SK-N-SH (cell line): ENCODE data around the gene STRBP.

Source experiments
- CHD2 ChIP-seq: fragments of 150-350 bp; IDR thresholded peaks from 2 replicates; pipeline ENCODE4 v1.6.1; 2018; ENCODE audit warnings: low read length; ENCODE audit not compliant: partially characterized antibody
- JUND ChIP-seq: IDR thresholded peaks from 2 replicates; pipeline ENCODE4 v1.4.0; 2012
- NFIC ChIP-seq: IDR thresholded peaks from 2 replicates; pipeline ENCODE4 v1.4.0; 2012; ENCODE audit warnings: borderline replicate concordance
- POLR2AphosphoS5 ChIP-seq: IDR thresholded peaks from 2 replicates; pipeline ENCODE4 v1.6.1; 2012; ENCODE audit warnings: low read depth, low read length
- RAD21 ChIP-seq: IDR thresholded peaks from 2 replicates; pipeline ENCODE4 v1.6.1; 2012; ENCODE audit warnings: mild to moderate bottlenecking, low read length
- RXRA ChIP-seq: IDR thresholded peaks from 2 replicates; pipeline ENCODE4 v1.4.0; 2012; ENCODE audit warnings: low read depth, mild to moderate bottlenecking, borderline replicate concordance
- YY1 ChIP-seq: IDR thresholded peaks from 2 replicates; pipeline ENCODE4 v1.4.0; 2012; ENCODE audit warnings: low read depth, mild to moderate bottlenecking
- TF ChIP-seq, protein P1 (sequence below): fragments of 200-600 bp; sonication (generic); IDR thresholded peaks from 2 replicates; pipeline ENCODE4 v1.6.1; 2017; ENCODE audit warnings: antibody characterized with exemption, mild to moderate bottlenecking, moderate library complexity
- TF ChIP-seq, protein P2 (sequence below): IDR thresholded peaks from 2 replicates; pipeline ENCODE4 v1.4.0; 2012; ENCODE audit warnings: low read depth, borderline replicate concordance

DNA sequence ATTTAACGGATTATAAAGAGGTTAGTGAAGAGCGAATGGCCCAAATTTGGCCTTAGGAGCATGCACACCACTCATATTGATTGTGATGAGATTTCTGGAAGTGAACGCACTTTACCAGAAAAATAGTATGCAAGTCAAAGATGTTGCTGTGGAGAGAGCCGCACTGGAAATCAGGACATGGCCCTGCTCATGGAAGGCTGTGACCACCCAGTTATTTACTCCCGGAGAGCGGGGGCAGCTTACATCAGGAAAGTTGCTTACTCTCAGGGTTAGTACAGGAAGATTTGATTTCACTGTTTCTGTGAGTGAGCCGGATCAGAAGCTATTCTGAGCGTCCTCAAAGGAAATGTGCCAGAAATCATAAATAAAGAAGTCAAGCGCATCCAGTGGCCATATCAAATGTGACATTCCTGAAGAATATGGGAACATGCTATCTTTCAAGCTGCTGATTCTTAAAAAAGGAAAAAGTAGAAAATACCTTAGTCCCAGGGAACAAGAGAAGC lies 42.9 kb upstream of the STRBP start:
- TF ChIP-seq, protein P1, sequence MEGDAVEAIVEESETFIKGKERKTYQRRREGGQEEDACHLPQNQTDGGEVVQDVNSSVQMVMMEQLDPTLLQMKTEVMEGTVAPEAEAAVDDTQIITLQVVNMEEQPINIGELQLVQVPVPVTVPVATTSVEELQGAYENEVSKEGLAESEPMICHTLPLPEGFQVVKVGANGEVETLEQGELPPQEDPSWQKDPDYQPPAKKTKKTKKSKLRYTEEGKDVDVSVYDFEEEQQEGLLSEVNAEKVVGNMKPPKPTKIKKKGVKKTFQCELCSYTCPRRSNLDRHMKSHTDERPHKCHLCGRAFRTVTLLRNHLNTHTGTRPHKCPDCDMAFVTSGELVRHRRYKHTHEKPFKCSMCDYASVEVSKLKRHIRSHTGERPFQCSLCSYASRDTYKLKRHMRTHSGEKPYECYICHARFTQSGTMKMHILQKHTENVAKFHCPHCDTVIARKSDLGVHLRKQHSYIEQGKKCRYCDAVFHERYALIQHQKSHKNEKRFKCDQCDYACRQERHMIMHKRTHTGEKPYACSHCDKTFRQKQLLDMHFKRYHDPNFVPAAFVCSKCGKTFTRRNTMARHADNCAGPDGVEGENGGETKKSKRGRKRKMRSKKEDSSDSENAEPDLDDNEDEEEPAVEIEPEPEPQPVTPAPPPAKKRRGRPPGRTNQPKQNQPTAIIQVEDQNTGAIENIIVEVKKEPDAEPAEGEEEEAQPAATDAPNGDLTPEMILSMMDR: no peak
- TF ChIP-seq RAD21 (no peak), JUND (no peak), RXRA (no peak), POLR2AphosphoS5 (no peak), YY1 (no peak), CHD2 (no peak), NFIC (no peak)
- TF ChIP-seq, protein P2, sequence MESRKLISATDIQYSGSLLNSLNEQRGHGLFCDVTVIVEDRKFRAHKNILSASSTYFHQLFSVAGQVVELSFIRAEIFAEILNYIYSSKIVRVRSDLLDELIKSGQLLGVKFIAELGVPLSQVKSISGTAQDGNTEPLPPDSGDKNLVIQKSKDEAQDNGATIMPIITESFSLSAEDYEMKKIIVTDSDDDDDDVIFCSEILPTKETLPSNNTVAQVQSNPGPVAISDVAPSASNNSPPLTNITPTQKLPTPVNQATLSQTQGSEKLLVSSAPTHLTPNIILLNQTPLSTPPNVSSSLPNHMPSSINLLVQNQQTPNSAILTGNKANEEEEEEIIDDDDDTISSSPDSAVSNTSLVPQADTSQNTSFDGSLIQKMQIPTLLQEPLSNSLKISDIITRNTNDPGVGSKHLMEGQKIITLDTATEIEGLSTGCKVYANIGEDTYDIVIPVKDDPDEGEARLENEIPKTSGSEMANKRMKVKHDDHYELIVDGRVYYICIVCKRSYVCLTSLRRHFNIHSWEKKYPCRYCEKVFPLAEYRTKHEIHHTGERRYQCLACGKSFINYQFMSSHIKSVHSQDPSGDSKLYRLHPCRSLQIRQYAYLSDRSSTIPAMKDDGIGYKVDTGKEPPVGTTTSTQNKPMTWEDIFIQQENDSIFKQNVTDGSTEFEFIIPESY: no peak
